Kidney (tissue), 14 donors: ENCODE results near the gene RTF1. TPM values are rescaled to one million over a fixed set of nuclear protein-coding genes. Genes with fewer than 3 reads are reported as not detected.
"Not testable (repeated sequence)": the region's sequence is repeated elsewhere in the genome, so short reads cannot be mapped to it uniquely, and the experiment has no call there.

Experiments used
- DNase-seq, 5 donors: peaks; one replicate each; pipeline ENCODE4 v3.0.0-alpha.2; 2013 to 2020
- FAIRE-seq: peaks from 2 replicates; lab custom pipeline; 2012; peaks lifted over from hg19 to GRCh38; lab: Jason Lieb, UNC
- H3K27ac ChIP-seq, 2 donors: one replicate each; pipeline ENCODE4 v1.7.0; 2013; ENCODE audit warnings: low read depth in 2 of 2, low read length in 2 of 2, inconsistent platforms in 1 of 2
- H3K27me3 ChIP-seq: one replicate; pipeline ENCODE4 v1.7.1; 2013; ENCODE audit warnings: low read length, inconsistent platforms; ENCODE audit not compliant: control insufficient read depth, insufficient read depth
- H3K36me3 ChIP-seq, 3 donors: one replicate each; pipeline versions ENCODE4 v1.7.0 to v1.7.1; 2013; ENCODE audit warnings: low read length in 3 of 3, control low read depth in 1 of 3, inconsistent platforms in 1 of 3; ENCODE audit not compliant: insufficient read depth in 3 of 3, control insufficient read depth in 2 of 3
- H3K4me1 ChIP-seq, 3 donors: one replicate each; pipeline versions ENCODE4 v1.7.0 to v1.7.1; 2013; ENCODE audit warnings: low read length in 3 of 3, inconsistent platforms in 1 of 3, low read depth in 1 of 3; ENCODE audit not compliant: control insufficient read depth in 2 of 3, insufficient read depth in 2 of 3
- H3K4me3 ChIP-seq, 3 donors: one replicate each; pipeline versions ENCODE4 v1.7.0 to v1.8.1; 2013; ENCODE audit warnings: low read length in 3 of 3, control low read depth in 1 of 3, inconsistent platforms in 1 of 3
- H3K9ac ChIP-seq, 3 donors: one replicate each; pipeline versions ENCODE4 v1.7.0 to v1.7.1; 2013; ENCODE audit warnings: low read length in 3 of 3, control low read depth in 1 of 3, inconsistent platforms in 1 of 3
- H3K9me3 ChIP-seq, 3 donors: one replicate each; pipeline versions ENCODE4 v1.7.0 to v1.7.1; 2013; ENCODE audit warnings: low read length in 3 of 3, control low read depth in 1 of 3, inconsistent platforms in 1 of 3; ENCODE audit not compliant: control insufficient read depth in 2 of 3, insufficient read depth in 1 of 3
- intact Hi-C: fragments of 100-400 bp; cut with DNase I; formaldehyde crosslinking; loops from one replicate; pipeline ENCODE4 v1.11.1; 2022
- polyA plus RNA-seq: library from polyadenylated mRNA; stranded (reverse); fragments of 350-450 nt; fragmentation: Illumina TruSeq; extraction: RNeasy Lipid Tissue Mini Kit (QIAGEN cat#74804); gene quantifications from one replicate; pipeline ENCODE4 v1.2.3, GENCODE V29; 2014; ENCODE audit warnings: low read depth, low replicate concordance; ENCODE audit not compliant: insufficient read depth
- total RNA-seq: library from RNA; stranded (reverse); fragmentation: NEBNext Ultra II Directional; extraction: Animal tissue kit (Norgen Biotek cat#: 25700); gene quantifications from one replicate; pipeline ENCODE4 v1.2.1, GENCODE V29; 2021
- TF ChIP-seq, protein P1 (sequence below): IDR thresholded peaks from 3 replicates; pipeline ENCODE4 v1.5.1; 2012; ENCODE audit warnings: mild to moderate bottlenecking, moderate library complexity, borderline replicate concordance; ENCODE audit not compliant: insufficient read depth; ENCODE audit errors: extremely low read depth
- donor health status: control.
- donor health status: control.
- donor health status: control.
- donor health status: control.
- donor health status: control.
- donor health status: DM: yes; HTN: yes; CAD: no.
- donor health status: Normal renal cell carcinoma (clear cell type).

RTF1 gene
- total and polyA plus RNA-seq, 2 donors from 2014 or later: 14.8 to 29.7 TPM

DNA sequence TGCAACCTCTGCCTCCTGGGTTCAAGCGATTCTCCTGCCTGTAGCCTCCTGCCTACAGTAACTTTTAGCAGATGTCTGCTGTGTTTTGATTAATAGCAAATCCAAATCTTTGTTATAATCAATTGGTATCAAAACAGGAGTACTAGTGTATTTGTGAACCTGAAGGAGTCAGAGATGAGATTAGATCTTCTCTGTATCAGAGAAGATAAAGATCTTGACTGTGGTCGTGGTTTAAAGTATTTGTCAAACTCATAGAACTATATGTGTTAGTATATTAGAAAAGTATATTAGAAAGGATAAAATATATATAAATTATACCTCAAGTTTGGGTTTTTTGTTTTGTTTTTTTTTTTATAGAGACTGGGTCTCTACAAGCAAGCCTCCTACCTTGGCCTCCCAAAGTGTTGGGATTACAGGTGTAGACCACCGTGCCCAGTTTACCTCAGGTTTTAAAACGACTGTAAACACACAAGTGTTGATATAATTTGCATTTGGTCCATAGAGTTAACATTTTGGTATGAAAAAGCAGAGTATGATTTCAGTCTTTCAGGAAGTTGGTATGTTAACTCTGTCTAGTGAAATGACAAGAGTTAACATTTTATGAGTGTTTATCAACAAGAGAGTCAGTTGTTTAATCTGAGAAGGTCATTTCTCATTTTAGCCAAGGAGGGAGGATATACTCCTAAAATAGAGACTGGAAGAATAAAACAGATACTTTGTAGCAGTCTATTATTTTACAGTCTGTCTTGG is 18.3 kb downstream of the RTF1 start:
- intact Hi-C loops: no loop called here
- no peaks in the 10 kb centered on the region for H3K27me3 ChIP-seq
- H3K4me1 ChIP-seq: no peaks in the 10 kb centered on the region
- H3K4me3 ChIP-seq: no peak overlapping the region
- H3K9me3 ChIP-seq: no peaks in the 10 kb centered on the region
- no peaks in the 10 kb centered on the region for H3K36me3 ChIP-seq
- DNase-seq: no peak
- H3K27ac ChIP-seq: no peak overlapping the region
- H3K9ac ChIP-seq: no peak overlapping the region
- FAIRE-seq: no peak
- TF ChIP-seq, protein P1, sequence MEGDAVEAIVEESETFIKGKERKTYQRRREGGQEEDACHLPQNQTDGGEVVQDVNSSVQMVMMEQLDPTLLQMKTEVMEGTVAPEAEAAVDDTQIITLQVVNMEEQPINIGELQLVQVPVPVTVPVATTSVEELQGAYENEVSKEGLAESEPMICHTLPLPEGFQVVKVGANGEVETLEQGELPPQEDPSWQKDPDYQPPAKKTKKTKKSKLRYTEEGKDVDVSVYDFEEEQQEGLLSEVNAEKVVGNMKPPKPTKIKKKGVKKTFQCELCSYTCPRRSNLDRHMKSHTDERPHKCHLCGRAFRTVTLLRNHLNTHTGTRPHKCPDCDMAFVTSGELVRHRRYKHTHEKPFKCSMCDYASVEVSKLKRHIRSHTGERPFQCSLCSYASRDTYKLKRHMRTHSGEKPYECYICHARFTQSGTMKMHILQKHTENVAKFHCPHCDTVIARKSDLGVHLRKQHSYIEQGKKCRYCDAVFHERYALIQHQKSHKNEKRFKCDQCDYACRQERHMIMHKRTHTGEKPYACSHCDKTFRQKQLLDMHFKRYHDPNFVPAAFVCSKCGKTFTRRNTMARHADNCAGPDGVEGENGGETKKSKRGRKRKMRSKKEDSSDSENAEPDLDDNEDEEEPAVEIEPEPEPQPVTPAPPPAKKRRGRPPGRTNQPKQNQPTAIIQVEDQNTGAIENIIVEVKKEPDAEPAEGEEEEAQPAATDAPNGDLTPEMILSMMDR: no peak

DNA sequence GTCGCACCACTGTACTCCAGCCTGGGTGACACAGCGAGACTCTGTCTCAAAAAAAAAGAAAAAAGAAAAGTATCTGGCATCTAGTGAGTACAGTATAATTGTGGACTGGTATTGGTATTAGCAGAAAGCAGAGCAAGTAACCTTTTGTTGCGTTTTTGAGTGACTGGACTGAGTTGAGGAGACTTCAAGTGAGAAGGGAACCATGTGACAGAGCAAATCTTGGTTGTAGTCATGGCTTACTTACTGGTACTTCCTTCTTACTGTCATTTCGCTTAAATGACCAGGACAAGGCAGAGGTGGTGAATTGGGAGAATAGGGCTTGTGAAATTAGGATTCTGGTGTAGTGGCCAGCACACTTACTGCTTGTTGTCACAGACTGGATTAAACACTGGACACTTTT is 20.6 kb downstream of the RTF1 start:
- H3K9me3 ChIP-seq: no peaks in the 10 kb centered on the region
- intact Hi-C loops: no loop called here
- H3K4me1 ChIP-seq: no peaks in the 10 kb centered on the region
- no peak overlapping the region for H3K4me3 ChIP-seq
- no peak overlapping the region for H3K27ac ChIP-seq
- no peak overlapping the region for H3K9ac ChIP-seq
- DNase-seq: no peak
- FAIRE-seq: no peak
- H3K27me3 ChIP-seq: no peaks in the 10 kb centered on the region
- TF ChIP-seq, protein P1: no peak
- H3K36me3 ChIP-seq: peaks cover 0 to 6% (median 3%) of the 10 kb centered on the region in 3 donors

DNA sequence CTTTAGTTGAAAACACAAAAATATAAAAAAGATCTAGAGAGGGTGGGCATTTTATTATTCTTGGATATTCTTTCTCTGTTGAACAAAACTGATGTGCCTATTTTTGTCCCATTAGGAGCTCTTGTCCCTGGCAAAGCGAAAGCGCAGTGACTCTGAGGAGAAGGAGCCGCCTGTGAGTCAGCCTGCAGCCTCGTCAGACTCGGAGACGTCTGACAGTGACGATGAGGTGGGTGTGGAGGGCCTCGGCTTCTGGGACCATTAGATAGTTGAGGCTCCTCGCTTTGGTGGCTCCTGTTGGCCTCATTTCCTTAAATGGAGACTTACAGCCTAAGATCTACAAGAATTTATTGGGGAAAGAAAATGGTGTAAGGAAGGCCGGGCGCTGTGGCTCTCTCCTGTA is 21.3 kb downstream of the RTF1 start:
- intact Hi-C loops: no loop called here
- FAIRE-seq: no peak
- Histone ChIP-seq H3K9ac (no peak overlapping the region), H3K36me3 (peaks cover under 1 to 6% (median 3%) of the 10 kb centered on the region in 3 donors), H3K9me3 (no peaks in the 10 kb centered on the region), H3K4me1 (no peaks in the 10 kb centered on the region), H3K27ac (no peak overlapping the region), H3K27me3 (no peaks in the 10 kb centered on the region), H3K4me3 (no peak overlapping the region)
- TF ChIP-seq, protein P1: no peak
- DNase-seq: no peak

DNA sequence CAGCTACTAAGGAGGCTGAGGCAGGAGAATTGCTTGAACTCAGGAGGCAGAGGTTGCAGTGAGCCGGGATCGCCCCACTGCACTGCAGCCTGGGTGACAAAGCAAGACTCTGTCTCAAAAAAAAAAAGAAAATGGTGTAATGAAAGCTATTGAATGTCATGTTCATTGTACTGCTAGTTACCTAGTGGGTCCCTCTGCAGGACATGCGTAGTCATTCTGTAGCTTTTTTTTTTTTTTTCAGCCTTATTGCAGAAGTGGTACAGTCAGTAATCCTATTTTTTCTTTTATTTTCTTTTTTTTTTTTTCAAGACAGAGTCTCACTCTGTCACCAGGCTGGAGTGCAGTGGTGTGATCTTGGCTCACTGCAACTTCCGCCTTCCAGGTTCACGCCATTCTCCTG is 21.9 kb downstream of the RTF1 start:
- intact Hi-C loops, H3K27me3 ChIP-seq, H3K27ac ChIP-seq, H3K4me3 ChIP-seq, H3K9ac ChIP-seq, H3K36me3 ChIP-seq, DNase-seq, FAIRE-seq, H3K4me1 ChIP-seq, H3K9me3 ChIP-seq: not testable (repeated sequence)
